Testis (tissue), 3 donors: ENCODE measurements around the gene ADCY10. TPM values are rescaled to one million over a fixed set of nuclear protein-coding genes. Genes with fewer than 3 reads are reported as not detected.
A peak's percentile ranks its signal among the peaks of the same experiment; 100 is the strongest.

Source experiments
- DNase-seq: peaks from one replicate; pipeline ENCODE4 v3.0.0-alpha.2; 2019
- H3K27ac ChIP-seq, 2 donors: fragments of 200-600 bp; sonication (generic); one replicate each; pipeline ENCODE4 v1.5.1; 2019
- H3K27me3 ChIP-seq: fragments of 200-600 bp; sonication (generic); one replicate; pipeline ENCODE4 v1.5.1; 2019
- H3K36me3 ChIP-seq: fragments of 200-600 bp; sonication (generic); one replicate; pipeline ENCODE4 v1.5.1; 2017; ENCODE audit warnings: low read depth; ENCODE audit errors: missing control alignments
- H3K4me1 ChIP-seq: fragments of 200-600 bp; sonication (generic); one replicate; pipeline ENCODE4 v1.5.1; 2019
- H3K4me3 ChIP-seq, 2 donors: fragments of 200-600 bp; sonication (generic); one replicate each; pipeline ENCODE4 v1.5.1; 2017 to 2019
- H3K9me3 ChIP-seq: fragments of 200-600 bp; sonication (generic); one replicate; pipeline ENCODE4 v1.5.1; 2017
- CTCF ChIP-seq, 3 experiments: fragments of 450-650 bp in 2 of 3; fragments of 200-600 bp in 1 of 3; sonication (generic) in 1 of 3; IDR thresholded peaks; one replicate each; pipeline ENCODE4 v1.5.1; 2016 to 2019; ENCODE audit warnings: antibody characterized with exemption in 3 of 3, mild to moderate bottlenecking in 2 of 3, moderate library complexity in 1 of 3
- POLR2A ChIP-seq: fragments of 450-650 bp; IDR thresholded peaks from one replicate; pipeline ENCODE4 v1.6.1; 2017; ENCODE audit warnings: antibody characterized with exemption, mild to moderate bottlenecking, moderate library complexity
- WGBS, 2 donors: methylation state at CpG; one replicate each; pipeline ENCODE4 v1.1.5; 2018; 5-methylcytosine and 5-hydroxymethylcytosine counted together
- intact Hi-C: fragments of 100-400 bp; cut with DNase I; formaldehyde crosslinking; loops from one replicate; pipeline ENCODE4 v1.15.1; 2023; ENCODE audit warnings: low total_unique reads
- polyA plus RNA-seq: library from polyadenylated mRNA; stranded (reverse); fragments of 350-450 nt; fragmentation: Illumina TruSeq; extraction: RNeasy Lipid Tissue Mini Kit (QIAGEN cat#74804); gene quantifications from one replicate; pipeline ENCODE4 v1.2.3, GENCODE V29; 2014; ENCODE audit warnings: low read depth, low replicate concordance; ENCODE audit not compliant: insufficient read depth
- total RNA-seq, 2 donors: library from RNA; depleted of rRNA; stranded (reverse); fragments of >200 nt; gene quantifications; one replicate each; pipeline ENCODE4 v1.2.3, GENCODE V29; 2016

Gene ADCY10
- total and polyA plus RNA-seq, 3 donors from 2014 or later: 9.4 to 49.7 (median 24.6) TPM

- TF ChIP-seq POLR2A: no peak
Measured at GRCh38 chr1:167799747-167800146, 114.2 kb downstream of the ADCY10 start.

GRCh38 chr1:167798952-167799351, 115.0 kb downstream of the ADCY10 start:
- H3K27me3 ChIP-seq: no peaks in the 10 kb centered on the region
- H3K27ac ChIP-seq: peak overlapping the region in 1 of 2 donors; percentile 62
- H3K36me3 ChIP-seq: no peaks in the 10 kb centered on the region
- WGBS, 2 donors: 83 to 84% methylated on average over 4 of the region's 4 CpGs
- peaks cover 36% of the 10 kb centered on the region for H3K4me1 ChIP-seq
- no peak for DNase-seq
- no peak overlapping the region for H3K4me3 ChIP-seq
- intact Hi-C loops: no loop called here
- TF ChIP-seq POLR2A: no peak
- no peak for TF ChIP-seq CTCF (IDR thresholded peaks at IDR 0.05)
- no peaks in the 10 kb centered on the region for H3K9me3 ChIP-seq

More at GRCh38 chr1:167799747-167800146, 114.2 kb downstream of the ADCY10 start:
- Histone ChIP-seq H3K9me3 (no peaks in the 10 kb centered on the region), H3K27ac (peak overlapping the region; percentile 26 to 71), H3K27me3 (no peaks in the 10 kb centered on the region), H3K4me3 (no peak overlapping the region), H3K36me3 (no peaks in the 10 kb centered on the region), H3K4me1 (peaks cover 35% of the 10 kb centered on the region)
- no peak for DNase-seq
- intact Hi-C loops: loop anchor here (5.0 kb wide), 1 partner anchor 77 kb away; the partner anchor contains the start of gene MPZL1
- 16 to 29% methylated on average over 4 of the region's 4 CpGs for WGBS, 2 donors

- WGBS, 2 donors: 15 to 18% methylated on average over 2 of the region's 2 CpGs
- Histone ChIP-seq H3K4me3 (no peak overlapping the region), H3K27ac (peak overlapping the region; percentile 10 to 62), H3K27me3 (no peaks in the 10 kb centered on the region), H3K36me3 (no peaks in the 10 kb centered on the region), H3K9me3 (no peaks in the 10 kb centered on the region), H3K4me1 (peaks cover 36% of the 10 kb centered on the region)
- intact Hi-C loops: no loop called here
- DNase-seq: peak; percentile 87
- no peak for TF ChIP-seq CTCF (IDR thresholded peaks at IDR 0.05)
- TF ChIP-seq POLR2A: no peak
Measured at GRCh38 chr1:167797015-167797414, 116.9 kb downstream of the ADCY10 start.

GRCh38 chr1:167795810-167796740, 117.9 kb downstream of the ADCY10 start:
- Histone ChIP-seq H3K4me1 (peaks cover 36% of the 10 kb centered on the region), H3K36me3 (no peaks in the 10 kb centered on the region), H3K27me3 (no peaks in the 10 kb centered on the region), H3K4me3 (no peak overlapping the region), H3K9me3 (no peaks in the 10 kb centered on the region), H3K27ac (peak overlapping the region; percentile 10 to 62)
- WGBS, 2 donors: 45 to 50% methylated on average over 10 of the region's 10 CpGs
- no peak for TF ChIP-seq CTCF (IDR thresholded peaks at IDR 0.05)
- TF ChIP-seq POLR2A: no peak
- DNase-seq: peak; percentile 33
- intact Hi-C loops: no loop called here

GRCh38 chr1:167794043-167794442, 119.9 kb downstream of the ADCY10 start:
- TF ChIP-seq CTCF (IDR thresholded peaks at IDR 0.05) (no peak), POLR2A (no peak)
- no peak overlapping the region for H3K27ac ChIP-seq
- no peaks in the 10 kb centered on the region for H3K9me3 ChIP-seq
- H3K4me3 ChIP-seq: no peak overlapping the region
- peaks cover 27% of the 10 kb centered on the region for H3K4me1 ChIP-seq
- whole genome bisulfite sequencing, 2 donors: 86 to 97% methylated on average over 1 of the region's 1 CpG
- H3K27me3 ChIP-seq: no peaks in the 10 kb centered on the region
- no peaks in the 10 kb centered on the region for H3K36me3 ChIP-seq
- DNase-seq: no peak
- intact Hi-C loops: no loop called here
